GM19193 (cell line): ENCODE results near the gene MATN4.

Source experiments
- POLR2A ChIP-seq: IDR thresholded peaks from 4 replicates; pipeline ENCODE4 v1.6.1; 2011; ENCODE audit not compliant: insufficient read depth, insufficient read length; ENCODE audit errors: extremely low read depth

The MATN4 gene

GRCh38 chr20:45266977-45267376, 41.1 kb downstream of the MATN4 start:
- TF ChIP-seq POLR2A, result no peak

- no peak for TF ChIP-seq POLR2A
Measured at GRCh38 chr20:45263556-45264266, 44.4 kb downstream of the MATN4 start.

- no peak for TF ChIP-seq POLR2A
Measured at GRCh38 chr20:45258664-45259063, 49.4 kb downstream of the MATN4 start.

- TF ChIP-seq POLR2A, result no peak
Measured at GRCh38 chr20:45258259-45258658, 49.8 kb downstream of the MATN4 start.

GRCh38 chr20:45257711-45258110, 50.4 kb downstream of the MATN4 start:
- TF ChIP-seq POLR2A, result no peak

- no peak for TF ChIP-seq POLR2A
Measured at GRCh38 chr20:45257161-45257560, 50.9 kb downstream of the MATN4 start.

- no peak for TF ChIP-seq POLR2A
Measured at GRCh38 chr20:45254383-45255262, 53.5 kb downstream of the MATN4 start, which contains the start of gene SLPI. Gene SLPI, minus strand, starts transcription at chr20:45254564. Its CDS starts 21 bp downstream, at chr20:45254543.

GRCh38 chr20:45253261-45253660, 54.8 kb downstream of the MATN4 start:
- no peak for TF ChIP-seq POLR2A

GRCh38 chr20:45251884-45252560, 56.1 kb downstream of the MATN4 start:
- no peak for TF ChIP-seq POLR2A

- no peak for TF ChIP-seq POLR2A
Measured at GRCh38 chr20:45248609-45249008, 59.5 kb downstream of the MATN4 start.

- TF ChIP-seq POLR2A, result no peak
Measured at GRCh38 chr20:45247865-45248264, 60.2 kb downstream of the MATN4 start.

GRCh38 chr20:45246109-45246508, 62.0 kb downstream of the MATN4 start:
- TF ChIP-seq POLR2A, result no peak
